ACC112 (cell line): Measurements from ENCODE around the gene METRN.

ENCODE experiments used
- H2AFZ ChIP-seq: fragments of 200-600 bp; sonication (generic); one replicate; pipeline ENCODE4 v1.6.0; 2017; ENCODE audit warnings: antibody characterized with exemption, low read length; ENCODE audit not compliant: unreplicated experiment
- H3K27ac ChIP-seq: fragments of 200-600 bp; sonication (generic); 2 replicates; pipeline ENCODE4 v1.5.1; 2014; ENCODE audit warnings: low read depth, mild to moderate bottlenecking, antibody characterized with exemption, low read length, moderate library complexity
- H3K27me3 ChIP-seq: fragments of 200-600 bp; sonication (generic); 2 replicates; pipeline ENCODE4 v1.6.1; 2014; ENCODE audit warnings: mild to moderate bottlenecking, antibody characterized with exemption, low read length, moderate library complexity, mixed read lengths; ENCODE audit not compliant: insufficient read depth
- H3K36me3 ChIP-seq: fragments of 200-600 bp; sonication (generic); 2 replicates; pipeline ENCODE4 v1.6.1; 2016; ENCODE audit warnings: mild to moderate bottlenecking, antibody characterized with exemption, low read length, moderate library complexity, mixed read lengths; ENCODE audit not compliant: insufficient read depth
- H3K4me1 ChIP-seq: fragments of 200-600 bp; sonication (generic); one replicate; pipeline ENCODE4 v1.6.1; 2016; ENCODE audit warnings: low read length, mixed read lengths; ENCODE audit not compliant: insufficient read depth, unreplicated experiment, control insufficient read depth
- H3K4me3 ChIP-seq: fragments of 200-600 bp; sonication (generic); 2 replicates; pipeline ENCODE4 v1.5.1; 2014; ENCODE audit warnings: mild to moderate bottlenecking, low read depth, low read length
- H3K79me2 ChIP-seq: fragments of 200-600 bp; sonication (generic); one replicate; pipeline ENCODE4 v1.6.0; 2016; ENCODE audit warnings: low read length; ENCODE audit not compliant: control insufficient read depth, unreplicated experiment, insufficient read depth

METRN gene

GRCh38 chr16:756428-756827, 41.5 kb downstream of the METRN start:
- Histone ChIP-seq H3K36me3 (no peaks in the 10 kb centered on the region), H3K27ac (no peak overlapping the region), H2AFZ (no peak overlapping the region), H3K79me2 (no peaks in the 10 kb centered on the region), H3K4me1 (no peaks in the 10 kb centered on the region), H3K4me3 (no peak overlapping the region), H3K27me3 (no peaks in the 10 kb centered on the region)

- H3K27me3 ChIP-seq = no peaks in the 10 kb centered on the region
- no peak overlapping the region for H2AFZ ChIP-seq
- no peaks in the 10 kb centered on the region for H3K36me3 ChIP-seq
- no peaks in the 10 kb centered on the region for H3K4me1 ChIP-seq
- H3K79me2 ChIP-seq = no peaks in the 10 kb centered on the region
- H3K27ac ChIP-seq = no peak overlapping the region
- H3K4me3 ChIP-seq = no peak overlapping the region
Measured at GRCh38 chr16:759110-759910, 44.4 kb downstream of the METRN start.

GRCh38 chr16:760065-760464, 45.1 kb downstream of the METRN start:
- Histone ChIP-seq H2AFZ (no peak overlapping the region), H3K79me2 (no peaks in the 10 kb centered on the region), H3K36me3 (no peaks in the 10 kb centered on the region), H3K4me1 (no peaks in the 10 kb centered on the region), H3K27me3 (no peaks in the 10 kb centered on the region), H3K27ac (no peak overlapping the region), H3K4me3 (no peak overlapping the region)

GRCh38 chr16:760545-761343, 45.8 kb downstream of the METRN start, which contains the start of gene MSLN:
TSS of gene MSLN (plus strand) at chr16:760734. CDS start at chr16:762681, 1,947 bp downstream.
- no peaks in the 10 kb centered on the region for H3K36me3 ChIP-seq
- H3K4me1 ChIP-seq = no peaks in the 10 kb centered on the region
- H2AFZ ChIP-seq = no peak within 1 kb of the TSS
- no peaks in the 10 kb centered on the region for H3K27me3 ChIP-seq
- no peaks in the 10 kb centered on the region for H3K79me2 ChIP-seq
- H3K4me3 ChIP-seq = no peak within 1 kb of the TSS
- H3K27ac ChIP-seq = no peak within 1 kb of the TSS

GRCh38 chr16:761625-762513, 47.0 kb downstream of the METRN start:
- Histone ChIP-seq H3K27me3 (no peaks in the 10 kb centered on the region), H3K79me2 (no peaks in the 10 kb centered on the region), H3K4me3 (no peak overlapping the region), H3K27ac (no peak overlapping the region), H3K4me1 (no peaks in the 10 kb centered on the region), H3K36me3 (no peaks in the 10 kb centered on the region), H2AFZ (no peak overlapping the region)

- H3K79me2 ChIP-seq = no peaks in the 10 kb centered on the region
- H2AFZ ChIP-seq = no peak overlapping the region
- H3K36me3 ChIP-seq = no peaks in the 10 kb centered on the region
- H3K27ac ChIP-seq = no peak overlapping the region
- H3K27me3 ChIP-seq = no peaks in the 10 kb centered on the region
- H3K4me3 ChIP-seq = no peak overlapping the region
- no peaks in the 10 kb centered on the region for H3K4me1 ChIP-seq
Measured at GRCh38 chr16:762595-763268, 47.8 kb downstream of the METRN start.

- Histone ChIP-seq H3K27ac (no peak overlapping the region), H3K36me3 (no peaks in the 10 kb centered on the region), H3K79me2 (no peaks in the 10 kb centered on the region), H2AFZ (no peak overlapping the region), H3K4me3 (no peak overlapping the region), H3K4me1 (no peaks in the 10 kb centered on the region), H3K27me3 (no peaks in the 10 kb centered on the region)
Measured at GRCh38 chr16:763369-764183, 48.7 kb downstream of the METRN start.

- no peaks in the 10 kb centered on the region for H3K79me2 ChIP-seq
- H3K27ac ChIP-seq = no peak overlapping the region
- H3K27me3 ChIP-seq = no peaks in the 10 kb centered on the region
- H3K4me3 ChIP-seq = no peak overlapping the region
- H3K4me1 ChIP-seq = no peaks in the 10 kb centered on the region
- no peak overlapping the region for H2AFZ ChIP-seq
- H3K36me3 ChIP-seq = no peaks in the 10 kb centered on the region
Measured at GRCh38 chr16:764184-764750, 49.3 kb downstream of the METRN start.

- no peaks in the 10 kb centered on the region for H3K27me3 ChIP-seq
- no peak overlapping the region for H3K4me3 ChIP-seq
- H3K4me1 ChIP-seq = no peaks in the 10 kb centered on the region
- H3K36me3 ChIP-seq = no peaks in the 10 kb centered on the region
- no peak overlapping the region for H3K27ac ChIP-seq
- no peak overlapping the region for H2AFZ ChIP-seq
- no peaks in the 10 kb centered on the region for H3K79me2 ChIP-seq
Measured at GRCh38 chr16:764848-765487, 50.0 kb downstream of the METRN start.
